ENCODE measurements around the gene TBX4. TPM values are rescaled to one million over a fixed set of nuclear protein-coding genes. Genes with fewer than 3 reads are reported as not detected.

The TBX4 gene
- total and polyA plus RNA-seq, 9 of the 15 experiments (the other 6 are each of a cell fraction or from before 2014, with no cell fraction given), result not detected

- Histone ChIP-seq H4K20me1 (replicated peaks; ENCODE audit: control insufficient read depth, insufficient read depth, low read length) (no peaks in the 10 kb centered on the region), H3K9me3 (replicated peaks; ENCODE audit: control insufficient read depth, insufficient read depth, low read depth, low read length) (no peaks in the 10 kb centered on the region), H3K27ac (ENCODE audit: extremely low read depth, low read depth, low read length) (no peak overlapping the region), H3K4me2 (ENCODE audit: insufficient read depth, low read length) (no peak overlapping the region), H3K4me3 (no peak overlapping the region), H3K27me3 (ENCODE audit: control insufficient read depth in 2 of 2, insufficient read depth in 2 of 2, low read length in 2 of 2) (peaks cover 20 to 40% of the 10 kb centered on the region in 2 experiments), H3K9me1 (ENCODE audit: control insufficient read depth, insufficient read depth, low read length) (no peaks in the 10 kb centered on the region), H3K4me1 (replicated peaks in 1 of 2; ENCODE audit: control insufficient read depth in 2 of 2, insufficient read depth in 2 of 2, low read length in 2 of 2) (no peaks in the 10 kb centered on the region; a peak in 1 of 5 replicates), H3K9ac (ENCODE audit: insufficient read depth in 1 of 2, low read depth in 2 of 2, low read length in 2 of 2) (no peak overlapping the region), H3K36me3 (ENCODE audit: control insufficient read depth, insufficient read depth, low read length) (no peaks in the 10 kb centered on the region), H3K79me2 (ENCODE audit: control insufficient read depth, insufficient read depth, low read length) (no peaks in the 10 kb centered on the region), H2AFZ (ENCODE audit: low read depth, low read length) (no peak overlapping the region)
- ATAC-seq (no peak), DNase-seq (ENCODE audit: extremely low read depth in 1 of 4, low spot score in 3 of 4) (no peak), FAIRE-seq (no peak)
- in situ Hi-C loops (cut with MboI) (no loop called here), intact Hi-C loops (cut with micrococcal nuclease) (no loop called here)
- no TSS peak for BruUV-seq (replicated peaks)
- POLR2A ChIA-PET, result interaction anchor here (0.6 to 1.0 kb wide), 2 partner anchors 28 to 409 kb away, joined by 3 read pairs; no protein-coding TSS in a partner anchor
- CTCF ChIA-PET (ENCODE audit: low intra/inter-chr PET ratio), result no interaction called here
- TF ChIP-seq MIER1 (IDR thresholded peaks at IDR 0.05; ENCODE audit: low read depth) (no peak), ZBTB11 (CRISPR knock-in tag; IDR thresholded peaks at IDR 0.05) (peak in 1 of 3 experiments; percentile 90; a peak in 2 of 6 replicates), EWSR1 (IDR thresholded peaks at IDR 0.05; ENCODE audit: borderline replicate concordance, low read depth, partially characterized antibody) (peak; percentile 62)
- WGBS (ENCODE audit: insufficient coverage, low coverage, missing lambda C conversion rate), result 5% methylated on average over 7 of the region's 8 CpGs
These were observed 46.1 kb downstream of the TBX4 start for GRCh38 chr17:61498042-61498994.

Data from K562 (cell line).